Brain pericyte (primary cell): ENCODE data around the gene PPP6R1.

Source experiments
- DNase-seq: peaks from one replicate; pipeline ENCODE4 v3.0.0-alpha.2; 2012; ENCODE audit warnings: low read depth, low spot score

The PPP6R1 gene

GRCh38 chr19:55259540-55260210 is 858 bp upstream of the PPP6R1 start:
- no peak for DNase-seq

- no peak for DNase-seq
Observed at GRCh38 chr19:55258476-55258827, 365 bp downstream of the PPP6R1 start.

GRCh38 chr19:55257461-55258420 is 1.1 kb downstream of the PPP6R1 start:
- DNase-seq: no peak

GRCh38 chr19:55256562-55257460 is 2.0 kb downstream of the PPP6R1 start:
- no peak for DNase-seq

DNA sequence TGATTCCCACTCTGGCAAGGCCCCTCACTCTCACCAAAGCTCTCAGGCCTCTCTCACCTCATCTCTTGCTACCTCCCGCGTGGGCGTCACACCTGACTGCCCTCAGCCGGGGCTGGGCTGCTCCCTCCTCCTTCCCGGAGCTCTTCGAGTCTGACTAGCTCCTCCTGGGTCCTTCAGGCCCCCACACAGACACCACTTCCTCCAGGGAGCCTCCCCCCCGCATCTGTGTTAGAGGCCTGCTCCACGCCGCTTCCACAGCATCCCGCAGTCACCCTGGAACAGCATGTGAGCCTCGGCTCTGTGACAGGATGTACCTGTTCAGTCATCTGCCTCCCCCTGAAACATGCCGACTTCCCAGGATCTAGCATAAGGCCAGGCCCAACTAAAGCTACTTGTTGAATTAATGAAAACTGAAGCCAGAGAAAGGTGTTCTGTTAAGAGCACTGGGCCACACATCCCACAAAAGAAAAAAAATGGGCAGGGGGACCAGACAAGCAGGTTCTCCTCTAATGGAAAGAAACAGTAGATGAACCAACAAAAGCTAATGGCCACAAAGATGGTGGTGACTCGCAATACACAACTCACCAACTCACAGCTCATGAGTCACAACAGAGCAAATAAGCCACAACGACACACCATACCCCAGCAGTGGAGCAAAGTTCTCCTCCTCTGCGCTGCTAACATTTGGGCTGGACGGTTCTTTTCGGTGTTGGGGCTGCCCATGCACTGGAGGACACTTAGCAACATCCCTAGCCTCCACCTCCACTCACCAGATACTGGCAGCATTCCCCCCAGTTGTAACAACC is 3.0 kb downstream of the PPP6R1 start:
- DNase-seq: no peak

GRCh38 chr19:55254625-55254977 is 4.2 kb downstream of the PPP6R1 start:
- DNase-seq: no peak

- DNase-seq: no peak
Observed at GRCh38 chr19:55253842-55254624, 4.8 kb downstream of the PPP6R1 start.

GRCh38 chr19:55252760-55253663 is 5.8 kb downstream of the PPP6R1 start:
- no peak for DNase-seq

DNA sequence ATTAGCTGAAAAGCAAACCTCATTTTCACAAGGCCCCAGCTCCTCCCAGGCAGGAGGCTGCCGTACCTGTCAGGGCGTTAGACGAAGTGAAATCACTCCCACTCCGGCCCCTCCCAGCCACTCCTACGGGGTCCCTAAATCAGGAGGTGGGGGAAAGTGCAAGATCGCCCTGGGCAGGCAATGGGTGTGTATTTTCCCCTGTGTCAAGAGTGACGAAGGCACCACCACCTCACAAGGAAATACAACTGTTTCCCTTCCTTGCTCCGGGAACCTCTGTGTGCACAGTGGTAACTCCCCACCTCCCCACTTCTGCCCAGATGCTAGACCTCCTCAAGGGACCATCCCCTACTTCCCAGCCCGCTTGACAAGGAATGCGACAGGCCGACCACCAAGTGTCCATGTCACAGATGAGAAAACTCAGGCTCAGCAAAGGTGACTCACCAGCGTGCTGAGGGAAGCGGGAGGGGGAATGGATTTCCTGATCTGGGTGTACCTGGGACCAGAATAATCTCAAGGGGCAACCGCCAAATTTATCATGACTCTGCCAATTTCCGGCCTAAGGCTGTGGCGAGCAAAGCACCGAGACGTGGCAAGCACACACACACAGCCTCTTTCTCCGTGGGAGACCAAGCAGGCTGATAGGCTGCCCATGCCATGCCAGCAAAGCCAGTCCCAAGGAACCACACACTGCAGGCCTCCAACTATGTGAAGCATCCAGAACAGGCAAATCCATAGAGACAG is 7.3 kb downstream of the PPP6R1 start:
- no peak for DNase-seq

GRCh38 chr19:55250262-55251036 is 8.4 kb downstream of the PPP6R1 start:
- DNase-seq: no peak

GRCh38 chr19:55249841-55250240 is 9.0 kb downstream of the PPP6R1 start:
- no peak for DNase-seq

DNA sequence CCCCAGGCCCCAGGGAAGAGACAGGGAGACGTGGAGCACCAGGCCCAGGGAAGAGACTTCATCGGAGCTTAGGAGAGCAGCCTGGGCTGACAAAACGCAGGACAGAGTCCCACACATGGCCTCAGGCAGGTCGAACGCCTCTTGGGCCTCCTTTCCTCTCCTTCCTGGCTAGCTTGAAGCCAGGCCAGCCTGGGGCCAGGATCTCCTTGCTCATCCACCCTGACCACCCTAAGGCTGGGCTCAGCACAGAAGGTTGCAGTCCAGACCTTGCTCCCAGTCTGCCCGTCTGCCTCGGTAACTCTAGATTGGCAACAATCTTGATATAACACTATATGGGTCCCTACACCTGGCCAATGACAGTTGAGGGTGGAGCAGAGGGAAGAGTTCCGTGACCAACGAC is 10.1 kb downstream of the PPP6R1 start:
- DNase-seq: no peak

- DNase-seq: no peak
Observed at GRCh38 chr19:55248166-55248675, 10.6 kb downstream of the PPP6R1 start.

DNA sequence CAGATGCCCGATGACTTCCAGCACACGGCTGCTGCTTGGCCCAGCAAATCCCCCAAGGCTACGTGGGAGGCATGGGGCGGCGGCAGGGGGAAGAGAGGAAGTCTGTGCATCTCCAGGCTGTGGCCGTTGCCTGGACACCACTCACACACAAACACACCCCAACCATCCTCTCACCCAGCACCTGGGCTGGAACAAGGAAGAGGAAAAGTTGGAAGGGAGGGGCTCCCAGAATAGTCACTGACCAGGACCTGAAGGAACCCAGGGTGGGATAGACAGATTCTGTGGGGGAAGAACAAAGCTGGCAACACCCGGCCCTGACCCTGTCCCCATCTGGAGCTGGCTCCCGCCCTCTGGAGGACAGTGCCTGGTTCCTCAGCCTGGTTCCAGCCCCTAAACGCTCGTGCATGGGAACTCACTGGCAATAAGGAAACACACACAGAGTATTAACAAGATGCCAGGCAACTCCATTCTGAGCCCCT is 11.2 kb downstream of the PPP6R1 start:
- no peak for DNase-seq

- DNase-seq: no peak
Observed at GRCh38 chr19:55246462-55247451, 12.1 kb downstream of the PPP6R1 start.

DNA sequence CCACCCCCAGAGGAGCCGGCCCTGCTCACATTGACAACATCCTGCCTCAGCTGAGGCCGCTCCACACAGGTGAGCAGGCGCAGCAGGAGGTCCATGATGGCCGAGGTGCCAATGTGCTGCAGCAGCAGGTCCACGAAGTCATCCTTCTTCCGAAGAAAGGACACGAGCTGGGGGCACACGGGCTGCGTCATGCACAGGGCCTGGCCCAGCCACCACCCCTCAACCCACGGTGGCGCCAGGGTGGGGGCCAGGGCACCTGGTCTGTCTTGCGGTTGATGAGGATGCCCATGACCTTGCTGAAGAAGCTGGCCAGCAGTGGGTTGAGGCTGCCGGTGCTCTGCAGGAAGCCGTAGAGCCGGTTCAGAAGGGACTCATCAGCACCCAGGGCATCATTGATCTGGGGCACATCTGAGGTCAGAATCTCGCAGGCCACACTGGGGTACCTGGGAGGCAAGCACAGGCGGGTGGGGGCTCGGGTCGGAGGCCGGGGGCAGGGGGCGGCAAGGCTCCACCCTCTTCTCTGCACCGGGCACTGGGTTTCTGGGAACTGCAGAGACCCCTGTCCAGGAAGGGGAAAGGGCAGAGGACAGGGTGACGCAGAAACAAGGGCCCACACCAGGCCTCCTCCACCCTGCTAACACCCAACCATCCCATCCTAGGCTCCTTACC is 13.4 kb downstream of the PPP6R1 start:
- DNase-seq: no peak
